Activated T-cell treated with anti-CD3 and anti-CD28 coated beads, Interleukin-2, amount 50 U/mL, for 24 hours (primary cell): ENCODE results near the gene MPDU1.

Experiments
- DNase-seq: peaks from one replicate; pipeline ENCODE4 v3.0.0-alpha.2; 2020
- H3K27ac Mint-ChIP-seq: 2 replicates; pipeline ENCODE4 v1.8.0; 2020; ENCODE audit warnings: mild to moderate bottlenecking, mixed read lengths
- H3K27me3 Mint-ChIP-seq: 2 replicates; pipeline ENCODE4 v1.8.0; 2020; ENCODE audit warnings: mixed read lengths
- H3K36me3 Mint-ChIP-seq: 2 replicates; pipeline ENCODE4 v1.8.0; 2020; ENCODE audit warnings: low read depth, mixed read lengths
- H3K4me1 Mint-ChIP-seq: 2 replicates; pipeline ENCODE4 v1.8.0; 2020; ENCODE audit warnings: low read depth, mixed read lengths
- H3K4me3 Mint-ChIP-seq: 2 replicates; pipeline ENCODE4 v1.8.0; 2020; ENCODE audit warnings: mild to moderate bottlenecking, moderate library complexity, mixed read lengths
- H3K9me3 Mint-ChIP-seq: 2 replicates; pipeline ENCODE4 v1.8.0; 2020; ENCODE audit warnings: mixed read lengths

MPDU1 gene

GRCh38 chr17:7632492-7632894 lies 48.8 kb downstream of the MPDU1 start:
- no peaks in the 10 kb centered on the region for H3K27me3 Mint-ChIP-seq

GRCh38 chr17:7633093-7633492 lies 49.4 kb downstream of the MPDU1 start:
- H3K27ac Mint-ChIP-seq: no peak overlapping the region
- no peaks in the 10 kb centered on the region for H3K27me3 Mint-ChIP-seq

More at GRCh38 chr17:7632492-7632894, 48.8 kb downstream of the MPDU1 start:
- no peak for DNase-seq
- Mint-ChIP-seq H3K27ac (no peak overlapping the region), H3K9me3 (no peaks in the 10 kb centered on the region), H3K4me1 (peaks cover 4% of the 10 kb centered on the region), H3K4me3 (no peak overlapping the region), H3K36me3 (peaks cover 1% of the 10 kb centered on the region)

GRCh38 chr17:7634384-7634783 lies 50.7 kb downstream of the MPDU1 start:
- H3K36me3 Mint-ChIP-seq: no peaks in the 10 kb centered on the region
- H3K27ac Mint-ChIP-seq: no peak overlapping the region
- no peak overlapping the region for H3K4me3 Mint-ChIP-seq
- no peaks in the 10 kb centered on the region for H3K4me1 Mint-ChIP-seq
- no peaks in the 10 kb centered on the region for H3K27me3 Mint-ChIP-seq
- H3K9me3 Mint-ChIP-seq: no peaks in the 10 kb centered on the region
- DNase-seq: no peak

More at GRCh38 chr17:7633093-7633492, 49.4 kb downstream of the MPDU1 start:
- Mint-ChIP-seq H3K4me3 (no peak overlapping the region), H3K4me1 (peaks cover 2% of the 10 kb centered on the region), H3K9me3 (no peaks in the 10 kb centered on the region), H3K36me3 (no peaks in the 10 kb centered on the region)
- no peak for DNase-seq

GRCh38 chr17:7636163-7636562 lies 52.5 kb downstream of the MPDU1 start:
- Mint-ChIP-seq H3K36me3 (no peaks in the 10 kb centered on the region), H3K4me1 (no peaks in the 10 kb centered on the region), H3K27ac (no peak overlapping the region), H3K4me3 (no peak overlapping the region), H3K9me3 (no peaks in the 10 kb centered on the region), H3K27me3 (no peaks in the 10 kb centered on the region)
- no peak for DNase-seq
